Skin of body (tissue), 2 donors: ENCODE results near the gene ZBTB5. TPM values are rescaled to one million over a fixed set of nuclear protein-coding genes. Genes with fewer than 3 reads are reported as not detected.
"Not testable (repeated sequence)": the region's sequence is repeated elsewhere in the genome, so short reads cannot be mapped to it uniquely, and the experiment has no call there.

Experiments used
- DNase-seq: peaks from one replicate; lab custom pipeline; 2025; lab: John Stamatoyannopoulos, UW
- total RNA-seq: library from RNA; depleted of rRNA; stranded (reverse); fragments of >200 nt; gene quantifications from one replicate; pipeline ENCODE4 v1.2.3, GENCODE V29; 2014

Gene ZBTB5
- total RNA-seq, 1 donor from 2014 or later: 16.4 TPM

GRCh38 chr9:37407468-37407867, 57.8 kb downstream of the ZBTB5 start:
- DNase-seq: no peak

DNA sequence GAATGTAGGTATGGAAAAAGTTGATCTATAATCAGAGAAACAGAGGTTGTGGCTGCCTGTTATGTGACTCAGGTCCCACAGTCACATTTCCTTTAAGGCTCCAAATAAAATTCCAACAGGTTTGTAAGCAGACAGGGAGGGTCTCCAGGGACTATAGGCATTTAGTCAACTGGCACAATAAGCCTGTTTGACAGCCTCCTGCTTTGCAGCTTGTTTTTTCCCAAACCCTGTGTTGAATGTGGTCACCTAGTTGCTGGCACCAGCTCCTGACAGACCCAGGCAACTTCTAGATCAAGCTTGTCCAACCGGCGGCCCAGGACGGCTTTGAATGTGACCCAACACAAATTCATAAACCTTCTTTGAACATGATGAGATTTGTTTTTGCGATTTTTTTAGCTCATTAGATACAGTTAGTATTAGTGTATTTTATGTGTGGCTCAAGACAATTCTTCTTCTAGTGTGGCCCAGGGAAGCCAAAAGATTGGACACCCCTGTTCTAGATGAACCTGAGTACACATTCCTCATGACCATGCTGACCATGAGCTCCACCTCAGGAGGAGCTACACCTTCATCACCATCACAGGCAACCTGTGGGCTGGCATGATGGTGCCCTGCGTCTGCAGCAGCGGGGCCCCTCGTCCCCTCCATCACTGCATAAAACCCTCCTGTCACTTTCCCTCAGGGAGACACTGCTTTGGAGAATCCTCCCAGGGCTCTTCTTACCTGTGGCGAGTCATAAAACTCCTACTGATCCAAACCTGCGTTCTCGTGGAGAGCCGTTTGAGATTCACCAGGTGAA, 58.4 kb downstream of the ZBTB5 start:
- DNase-seq: no peak

- DNase-seq: no peak
Observed at GRCh38 chr9:37405764-37406380, 59.4 kb downstream of the ZBTB5 start.

DNA sequence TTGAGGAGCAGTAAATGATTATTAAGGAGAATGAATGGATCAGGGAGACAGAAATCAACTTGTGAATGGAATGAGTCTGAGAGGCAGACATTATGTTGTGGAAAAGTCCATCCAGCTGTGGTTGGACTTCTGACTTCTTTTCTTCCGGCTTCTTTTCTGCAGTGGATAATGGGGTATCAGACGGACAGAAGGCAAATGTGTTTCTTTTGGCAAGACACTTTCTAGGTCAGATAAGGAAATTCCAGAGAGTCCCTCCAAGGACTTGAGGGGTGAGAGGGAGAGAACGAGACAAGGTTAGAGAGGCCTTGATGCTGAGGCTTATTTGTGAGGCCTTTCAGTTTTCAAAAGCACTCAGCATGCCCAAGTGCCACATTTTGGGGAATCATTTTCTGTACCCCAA, 59.9 kb downstream of the ZBTB5 start:
- DNase-seq: no peak

DNA sequence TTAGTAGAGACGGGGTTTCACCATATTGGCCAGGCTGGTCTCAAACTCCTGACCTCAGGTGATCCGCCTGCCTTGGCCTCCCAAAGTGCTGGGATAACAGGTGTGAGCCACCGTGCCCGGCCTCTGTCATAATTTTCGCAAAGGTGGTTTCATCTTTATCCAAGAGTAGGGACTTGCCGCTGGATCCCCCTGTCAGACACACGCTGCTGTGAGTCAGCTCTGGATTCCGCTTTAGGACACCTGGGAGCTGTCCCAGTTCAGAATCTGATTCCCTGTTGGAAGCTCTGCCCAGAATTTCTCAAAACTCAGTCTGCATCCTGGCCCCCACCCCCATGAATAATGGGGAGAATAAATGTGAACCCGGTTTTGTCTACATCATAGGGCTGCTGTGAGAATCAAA, 60.7 kb downstream of the ZBTB5 start:
- no peak for DNase-seq

- no peak for DNase-seq
Observed at GRCh38 chr9:37399336-37399735, 65.9 kb downstream of the ZBTB5 start.

DNA sequence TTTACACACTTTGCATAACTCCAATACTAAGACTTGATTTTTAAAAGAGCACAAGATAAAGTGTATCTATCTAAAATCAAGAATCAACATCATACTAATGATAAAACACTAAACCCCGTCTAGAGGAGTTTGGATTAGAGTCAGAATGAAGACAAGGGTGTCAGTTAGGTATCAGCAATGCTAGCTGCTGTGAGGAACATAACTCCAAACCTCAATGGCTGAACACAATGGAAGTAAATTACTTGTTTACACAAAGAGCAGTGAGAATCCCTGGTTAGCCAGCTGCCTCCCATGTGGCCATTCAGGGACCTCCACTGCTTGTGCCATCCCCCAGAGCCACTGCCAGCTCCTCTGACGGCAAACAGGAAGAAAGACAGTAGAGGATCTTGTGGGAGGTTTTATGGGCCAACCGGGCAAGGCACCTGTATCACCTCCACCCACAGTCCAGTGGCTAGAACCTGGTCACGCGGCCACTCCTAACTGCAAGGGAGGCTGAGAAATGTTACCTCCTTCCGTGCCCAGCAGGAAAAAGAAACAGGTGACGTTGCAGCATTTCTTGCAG, 66.7 kb downstream of the ZBTB5 start:
- no peak for DNase-seq

DNA sequence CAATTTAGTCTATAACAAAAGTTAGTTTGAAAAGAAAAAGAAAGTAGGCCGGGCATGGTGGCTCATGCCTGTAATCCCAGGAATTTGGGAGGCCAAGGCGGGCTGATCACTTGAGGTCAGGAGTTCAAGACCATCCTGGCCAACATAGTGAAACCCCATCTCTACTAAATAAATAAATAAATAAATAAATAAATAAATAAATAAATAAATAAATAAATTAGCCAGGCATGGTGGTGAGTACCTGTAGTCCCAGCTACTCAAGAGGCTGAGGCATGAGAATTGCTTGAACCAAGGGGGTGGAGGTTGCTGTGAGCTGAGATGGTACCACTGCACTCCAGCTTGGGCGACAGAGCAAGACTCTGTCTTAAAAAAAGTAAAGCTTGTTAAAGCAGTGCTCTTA, 67.3 kb downstream of the ZBTB5 start:
- DNase-seq: not testable (repeated sequence)

DNA sequence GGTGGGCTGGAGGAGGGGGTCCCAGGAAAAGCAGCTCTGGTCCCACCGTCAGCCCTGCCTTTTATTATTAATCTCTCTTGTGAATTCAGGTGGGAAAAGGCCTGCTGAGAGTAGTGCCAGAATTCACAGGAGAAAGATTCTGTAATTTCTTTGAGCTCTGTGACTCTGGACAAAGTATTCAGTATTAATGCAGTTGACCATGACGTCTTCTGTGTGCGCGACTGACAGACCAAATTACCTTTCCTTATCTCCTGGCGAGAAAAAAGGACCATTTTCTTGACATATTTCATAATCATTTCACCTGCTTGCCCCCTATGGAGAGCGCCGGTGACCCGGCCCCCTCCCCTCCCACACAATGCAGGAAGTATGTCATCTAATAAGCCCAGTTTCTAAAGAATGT, 69.6 kb downstream of the ZBTB5 start:
- DNase-seq: no peak

DNA sequence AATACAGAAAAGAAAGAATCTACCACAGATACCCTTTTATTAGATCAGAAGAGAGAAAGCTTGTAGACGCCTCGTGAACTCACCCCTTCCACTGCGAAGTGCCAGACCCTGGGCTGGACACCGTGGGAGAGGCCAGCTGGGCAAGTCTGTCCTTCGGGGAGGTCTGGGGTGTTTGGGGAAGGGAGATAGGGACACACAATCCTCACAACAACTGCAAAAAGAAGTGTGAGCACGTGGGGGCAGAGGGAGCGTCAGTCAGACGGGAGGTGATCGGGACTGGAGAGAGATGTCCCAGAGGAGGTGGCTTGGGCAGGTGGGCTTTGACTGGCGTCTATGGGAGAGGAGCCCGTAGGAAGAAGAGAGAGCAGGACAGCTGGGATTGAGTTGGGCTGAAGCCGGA, 70.0 kb downstream of the ZBTB5 start:
- no peak for DNase-seq

DNA sequence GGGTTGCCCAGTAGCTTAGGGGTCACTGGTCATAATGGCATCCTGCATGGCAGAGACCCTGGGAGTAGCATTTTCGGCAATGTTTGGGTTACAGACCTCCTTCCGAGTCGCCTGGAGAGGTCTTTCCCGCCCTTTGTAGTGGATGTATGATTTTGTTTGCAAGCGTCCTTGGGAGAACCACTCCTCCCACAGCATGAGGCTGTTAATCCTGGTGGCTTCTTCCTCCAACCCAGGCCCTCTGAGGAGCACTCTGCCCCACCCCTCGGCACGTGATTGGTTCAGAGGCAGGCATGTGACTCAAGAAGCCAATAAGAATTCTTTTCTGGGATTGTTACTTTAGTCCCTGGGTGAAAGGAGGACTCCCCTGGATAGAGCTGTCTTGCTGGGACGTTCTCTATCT, 73.0 kb downstream of the ZBTB5 start:
- DNase-seq: no peak

DNA sequence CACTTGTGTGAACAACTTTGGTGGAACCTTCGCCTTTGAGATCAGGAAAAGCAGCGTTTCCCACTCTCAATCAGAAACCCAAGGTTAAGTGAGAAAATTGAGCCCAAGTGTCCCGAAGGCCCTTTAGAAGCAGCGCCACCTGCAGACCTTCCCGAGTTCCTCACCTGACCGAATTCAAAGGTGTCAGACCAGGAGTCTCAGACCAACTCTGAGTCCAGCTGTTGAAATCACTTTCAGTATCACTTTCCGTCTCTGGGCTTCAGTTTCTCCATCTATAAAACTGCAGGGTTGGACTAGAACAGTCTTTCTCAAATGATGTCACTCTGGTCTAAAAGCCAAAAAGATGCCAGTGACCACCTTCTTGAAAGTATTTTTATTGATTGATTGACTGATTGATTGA, 74.5 kb downstream of the ZBTB5 start:
- no peak for DNase-seq

Other genes starting within 250 kb of the ZBTB5 start
- 59.7 TPM for gene GRHPR, start 42.8 kb downstream of the ZBTB5 start, total RNA-seq
- gene POLR1E, start 20.5 kb upstream of the ZBTB5 start, total RNA-seq: 28.8 TPM
- 6.3 TPM for gene FBXO10, start 110.9 kb upstream of the ZBTB5 start, total RNA-seq
- gene TOMM5, start 127.1 kb upstream of the ZBTB5 start, total RNA-seq: 81.3 TPM
- gene FRMPD1, start 185.5 kb upstream of the ZBTB5 start, total RNA-seq: 2.1 TPM